NCI-H146 (cell line): Measurements from ENCODE around the gene ERF.

Experiments used
- DNase-seq: peaks from one replicate; lab custom pipeline; 2025; lab: John Stamatoyannopoulos, UW

ERF gene

GRCh38 chr19:42214810-42215485, 40.0 kb downstream of the ERF start:
- DNase-seq, result no peak

DNA sequence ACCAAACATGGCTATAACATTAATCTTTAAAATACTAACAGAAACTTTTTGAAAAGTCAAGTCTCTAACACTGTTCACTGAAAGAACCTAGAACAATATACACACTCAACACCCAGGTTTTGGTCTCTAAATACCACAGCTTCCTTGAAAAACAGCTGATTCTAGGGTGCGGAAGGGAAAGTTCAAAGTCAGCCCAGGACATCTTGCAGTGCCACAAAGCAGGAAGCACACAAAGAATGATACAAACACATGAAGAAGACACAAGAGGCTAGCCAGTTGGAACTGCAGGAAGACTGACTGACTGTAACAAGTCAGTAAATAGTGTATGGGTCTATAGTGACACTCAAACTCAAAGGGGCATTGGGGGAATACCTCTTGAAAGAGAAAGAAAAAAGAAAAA, 42.0 kb downstream of the ERF start:
- no peak for DNase-seq

- no peak for DNase-seq
Measured at GRCh38 chr19:42208612-42209011, 46.3 kb downstream of the ERF start.

DNA sequence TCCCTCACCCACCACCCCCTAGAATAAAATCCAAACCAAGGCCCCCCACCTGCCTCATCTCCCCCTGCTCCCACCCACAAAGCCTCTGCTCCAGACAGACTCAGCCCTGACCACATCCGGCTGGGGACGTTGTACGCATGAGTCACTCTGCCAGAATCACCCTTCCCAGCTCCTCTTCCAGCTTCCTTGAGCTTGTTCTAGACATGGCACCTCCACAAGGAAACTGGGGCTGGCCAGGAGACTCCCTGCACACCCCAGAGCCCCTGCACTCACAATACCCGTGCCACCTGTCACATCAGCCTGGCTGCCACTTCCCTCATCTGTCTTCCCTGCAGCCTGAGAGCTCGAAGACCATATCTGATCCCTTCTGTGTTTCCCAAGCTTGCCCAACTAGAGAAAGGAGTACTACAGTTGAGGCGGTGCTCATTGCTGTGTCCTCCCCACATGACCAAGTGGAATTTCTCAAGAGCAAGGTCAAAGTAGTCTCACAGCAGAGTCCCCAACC, 47.1 kb downstream of the ERF start:
- no peak for DNase-seq

- no peak for DNase-seq
Measured at GRCh38 chr19:42206871-42207755, 47.8 kb downstream of the ERF start.

DNA sequence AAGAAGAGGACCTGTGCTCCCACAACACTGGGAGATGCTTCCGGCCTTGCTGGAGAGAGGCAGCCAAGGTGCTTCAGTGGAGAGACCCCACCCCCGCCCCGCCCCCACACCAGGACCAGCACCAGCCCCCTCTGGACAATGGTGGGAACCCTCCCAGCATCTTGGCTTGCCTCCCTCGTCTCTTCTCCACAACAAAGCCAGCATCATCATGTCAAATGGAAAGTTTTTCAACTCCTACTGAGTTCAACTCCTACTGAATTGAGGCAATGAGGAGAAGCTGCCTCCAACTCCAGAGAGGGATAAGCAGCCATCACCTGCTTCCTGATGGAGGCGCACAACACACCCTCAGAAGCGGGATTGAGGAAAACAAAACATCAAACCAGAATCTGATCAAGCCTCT, 50.3 kb downstream of the ERF start:
- DNase-seq, result no peak

GRCh38 chr19:42203700-42204099, 51.2 kb downstream of the ERF start:
- no peak for DNase-seq

DNA sequence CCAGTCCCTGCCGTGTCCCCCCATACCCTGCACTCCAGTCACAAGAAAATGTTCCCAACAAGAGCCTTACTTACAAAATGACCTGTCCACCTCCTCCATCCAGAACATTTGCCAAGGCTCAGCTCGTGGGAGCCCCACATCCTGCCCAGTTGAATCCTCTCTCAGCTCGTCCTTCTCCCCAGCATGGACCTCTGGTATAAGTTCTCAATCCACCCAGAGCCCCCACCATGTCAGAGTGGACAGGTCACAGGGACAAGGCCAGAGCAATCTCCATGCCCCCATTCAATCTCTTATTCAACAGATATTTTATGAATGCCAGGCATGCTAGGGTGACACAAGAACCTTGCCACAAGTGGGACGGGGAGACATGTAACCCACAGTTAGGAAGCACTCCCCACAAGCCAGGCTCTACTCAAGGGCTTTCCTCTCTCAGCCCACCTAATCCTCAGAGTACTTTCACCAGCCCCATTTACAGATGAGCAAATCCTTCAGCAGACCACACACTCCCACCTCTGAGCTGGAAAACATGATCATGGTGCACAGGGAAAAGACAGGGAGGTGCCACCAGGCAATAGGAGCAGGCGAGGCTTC, 52.5 kb downstream of the ERF start:
- DNase-seq, result no peak

DNA sequence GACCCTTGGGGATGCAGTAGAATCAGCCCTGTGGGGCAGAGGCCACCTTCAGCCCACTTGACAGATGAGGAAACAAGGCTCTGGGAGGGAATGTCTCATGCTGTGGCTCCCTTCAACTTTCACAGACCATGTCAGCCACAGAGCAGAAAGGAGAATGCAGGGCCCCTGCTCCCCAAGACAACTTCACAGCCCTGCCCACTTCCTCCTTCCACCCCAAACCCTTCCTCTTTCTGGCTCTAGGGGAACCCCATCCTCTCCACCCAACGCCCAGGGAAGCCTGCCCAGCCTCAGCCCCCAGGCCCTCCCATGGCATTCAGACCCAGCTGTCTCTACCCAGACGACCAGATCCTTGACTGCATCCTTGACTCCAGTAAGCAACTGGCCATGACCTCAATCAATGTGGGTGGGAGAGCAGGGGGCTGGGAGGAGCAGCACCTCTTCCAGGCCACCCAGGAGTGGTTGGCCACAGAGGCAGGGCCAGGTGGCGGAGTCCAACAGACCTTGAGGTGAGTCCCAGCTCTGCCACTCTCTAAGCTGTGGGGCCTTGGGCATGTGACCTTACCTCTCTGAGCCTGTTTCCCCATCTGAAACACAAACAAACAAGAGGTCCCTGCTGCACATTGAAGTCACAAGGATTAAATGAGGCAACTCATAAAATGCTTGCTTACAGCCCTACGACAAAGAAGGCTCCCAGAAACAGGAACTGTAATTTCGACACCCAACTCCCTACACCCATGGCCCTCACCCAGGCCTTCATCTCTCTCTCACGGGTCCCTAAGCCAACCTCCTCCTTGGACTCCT, 53.2 kb downstream of the ERF start:
- DNase-seq, result no peak

GRCh38 chr19:42200116-42200715, 54.7 kb downstream of the ERF start:
- DNase-seq, result no peak

- DNase-seq, result no peak
Measured at GRCh38 chr19:42199440-42200115, 55.4 kb downstream of the ERF start.

DNA sequence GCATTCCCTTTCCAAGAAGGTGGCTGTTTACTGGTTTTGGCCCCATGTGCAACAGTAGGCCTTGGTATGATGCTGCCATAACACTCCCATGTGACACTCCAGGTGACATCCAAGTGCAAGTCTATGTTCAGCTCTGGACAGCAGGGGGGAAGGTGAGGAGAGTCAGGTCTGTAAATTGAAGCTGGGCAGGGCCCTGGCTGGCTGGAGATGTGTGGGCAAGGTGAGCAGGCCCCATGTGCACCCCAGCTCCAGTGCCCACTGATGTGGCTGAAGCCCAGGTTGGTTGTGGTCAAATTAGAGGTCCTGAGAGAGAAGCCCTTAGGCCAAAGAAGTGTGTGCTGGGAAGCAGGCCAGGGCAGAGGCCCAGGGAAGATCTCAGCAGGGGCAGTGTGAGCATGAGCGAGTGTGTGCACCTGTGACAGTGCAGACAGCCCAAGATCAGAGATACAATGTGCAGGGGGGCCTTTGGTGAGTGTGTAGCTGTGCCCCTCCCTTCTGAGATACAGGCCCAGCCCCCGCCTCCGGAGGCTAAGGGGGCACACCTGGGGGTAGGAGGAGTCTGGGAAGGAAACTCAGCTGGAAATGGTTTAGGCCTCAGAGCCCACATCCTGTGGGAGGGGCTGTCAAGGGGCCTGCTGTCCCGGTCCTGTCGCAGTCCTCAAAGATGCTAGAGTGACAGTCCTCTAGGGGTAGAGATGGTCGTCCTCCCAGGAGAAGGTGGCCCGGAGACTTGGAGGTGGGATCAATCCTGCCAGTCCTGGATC, 56.1 kb downstream of the ERF start:
- DNase-seq, result no peak
